BJ (cell line): ENCODE results near the gene IGSF22. TPM values are rescaled to one million over a fixed set of nuclear protein-coding genes. Genes with fewer than 3 reads are reported as not detected.

Experiments
- CTCF ChIA-PET: fragments of 350-600 bp; formaldehyde crosslinking; extraction: SDS; loops from one replicate; lab custom pipeline; 2021; ENCODE audit warnings: antibody characterized with exemption, inconsistent platforms; lab: Yijun Ruan, JAX
- POLR2A ChIA-PET: fragments of 300-600 bp; sonication (Branson Sonifier 250); formaldehyde crosslinking; extraction: SDS; loops from one replicate; lab custom pipeline; 2021; ENCODE audit warnings: antibody characterized with exemption; lab: Charles Lee
- DNase-seq: peaks from one replicate; pipeline ENCODE4 v3.0.0-alpha.2; 2011; ENCODE audit warnings: low read depth
- H3K27me3 ChIP-seq: 2 replicates; pipeline ENCODE4 v1.6.0; 2011; ENCODE audit warnings: low read length; ENCODE audit not compliant: control insufficient read depth, insufficient read depth
- H3K36me3 ChIP-seq: 2 replicates; pipeline ENCODE4 v1.5.1; 2011; ENCODE audit warnings: low read length; ENCODE audit not compliant: control insufficient read depth, insufficient read depth
- H3K4me3 ChIP-seq: 2 replicates; pipeline ENCODE4 v1.5.1; 2011; ENCODE audit warnings: low read depth, mild to moderate bottlenecking, control low read depth, low read length
- CTCF ChIP-seq: IDR thresholded peaks from 2 replicates; pipeline ENCODE4 v1.5.1; 2011; ENCODE audit warnings: low read depth, mild to moderate bottlenecking, control low read depth, inconsistent platforms, low read length, moderate library complexity; ENCODE audit not compliant: insufficient read depth
- polyA plus RNA-seq: library from polyadenylated mRNA; depleted of rRNA; stranded (reverse); fragments of >200 nt; gene quantifications from 2 replicates; pipeline ENCODE4 v1.2.3, GENCODE V29; 2011

IGSF22 gene
- polyA plus RNA-seq, 1 experiment, result 0.15 TPM

GRCh38 chr11:18706330-18707243 lies 19.4 kb downstream of the IGSF22 start:
- CTCF ChIA-PET, result interaction anchor here (1.0 to 1.8 kb wide), 5 partner anchors 10 to 21 kb away, joined by 3 to 6 read pairs (median 4); no protein-coding TSS in a partner anchor
- H3K27me3 ChIP-seq, result peaks cover 16% of the 10 kb centered on the region

GRCh38 chr11:18705651-18706281 lies 20.2 kb downstream of the IGSF22 start:
- CTCF ChIA-PET, result interaction anchor here (1.0 kb wide), 2 partner anchors 9 to 17 kb away, joined by 4 to 5 read pairs; no protein-coding TSS in a partner anchor
- Histone ChIP-seq H3K27me3 (peaks cover 16% of the 10 kb centered on the region), H3K4me3 (peak overlapping the region; percentile 40), H3K36me3 (no peaks in the 10 kb centered on the region)
- POLR2A ChIA-PET, result no interaction called here
- TF ChIP-seq CTCF, result no peak
- DNase-seq, result no peak

More at GRCh38 chr11:18706330-18707243, 19.4 kb downstream of the IGSF22 start:
- Histone ChIP-seq H3K36me3 (no peaks in the 10 kb centered on the region), H3K4me3 (peak overlapping the region; percentile 40)
- TF ChIP-seq CTCF, result no peak
- no peak for DNase-seq
- POLR2A ChIA-PET, result no interaction called here

GRCh38 chr11:18704698-18705097 lies 21.3 kb downstream of the IGSF22 start:
- TF ChIP-seq CTCF, result no peak
- ChIA-PET POLR2A (no interaction called here), CTCF (interaction anchor here (1.5 to 1.7 kb wide), 2 partner anchors 19 to 27 kb away, joined by 4 to 5 read pairs; no protein-coding TSS in a partner anchor)
- Histone ChIP-seq H3K4me3 (no peak overlapping the region), H3K27me3 (peaks cover 18% of the 10 kb centered on the region), H3K36me3 (no peaks in the 10 kb centered on the region)
- DNase-seq, result no peak

- DNase-seq, result no peak
- H3K4me3 ChIP-seq, result no peak overlapping the region
- H3K36me3 ChIP-seq, result no peaks in the 10 kb centered on the region
- POLR2A ChIA-PET, result no interaction called here
- CTCF ChIA-PET, result interaction anchor here (0.9 to 1.7 kb wide), 3 partner anchors 18 to 27 kb away, joined by 3 to 5 read pairs (median 4); no protein-coding TSS in a partner anchor
- peaks cover 18% of the 10 kb centered on the region for H3K27me3 ChIP-seq
- no peak for TF ChIP-seq CTCF
These were observed 21.8 kb downstream of the IGSF22 start for GRCh38 chr11:18704045-18704645.
